CD4-positive, alpha-beta T cell treated with Interleukin-21 for 1 hour (primary cell): ENCODE data around the gene VCAM1.

Experiments used
- DNase-seq: peaks from one replicate; pipeline ENCODE4 v3.0.0-alpha.2; 2020

VCAM1 gene

DNA sequence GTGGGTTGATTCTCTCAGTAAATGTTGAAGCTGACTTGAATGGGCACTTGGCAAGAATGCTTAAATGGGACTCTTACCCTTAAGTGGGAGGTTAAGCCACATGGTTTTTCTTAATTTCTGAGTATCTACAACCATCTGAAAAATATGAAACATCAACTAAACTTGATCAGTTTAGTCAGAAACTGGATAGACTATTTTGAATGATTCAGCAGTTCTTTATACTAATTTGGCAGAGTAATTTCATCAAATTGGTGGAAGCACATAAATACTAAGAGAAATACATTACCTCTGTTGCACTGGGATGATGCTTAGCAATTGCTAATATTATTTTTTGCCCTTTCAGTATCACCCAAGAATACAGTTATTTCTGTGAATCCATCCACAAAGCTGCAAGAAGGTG lies 4.7 kb downstream of the VCAM1 start:
- no peak for DNase-seq

DNA sequence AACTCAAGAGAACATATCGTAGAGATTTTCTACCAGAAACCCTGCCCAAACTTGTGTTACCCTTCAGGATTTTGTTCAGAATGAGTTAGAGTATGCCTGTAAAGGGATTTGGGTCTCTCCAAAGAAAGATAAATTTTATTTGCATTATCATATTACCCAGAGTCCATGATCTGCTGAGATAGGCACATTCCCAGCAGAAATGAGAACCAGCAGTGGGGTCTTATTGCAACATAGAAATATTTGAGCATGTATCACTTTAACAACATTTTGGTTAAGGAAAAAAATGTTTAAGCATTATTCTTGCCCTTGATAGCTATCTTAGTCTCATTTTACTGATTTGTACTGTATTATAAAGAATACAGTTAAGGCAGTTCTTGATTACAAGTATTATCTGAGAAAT lies 10.6 kb downstream of the VCAM1 start:
- no peak for DNase-seq

DNA sequence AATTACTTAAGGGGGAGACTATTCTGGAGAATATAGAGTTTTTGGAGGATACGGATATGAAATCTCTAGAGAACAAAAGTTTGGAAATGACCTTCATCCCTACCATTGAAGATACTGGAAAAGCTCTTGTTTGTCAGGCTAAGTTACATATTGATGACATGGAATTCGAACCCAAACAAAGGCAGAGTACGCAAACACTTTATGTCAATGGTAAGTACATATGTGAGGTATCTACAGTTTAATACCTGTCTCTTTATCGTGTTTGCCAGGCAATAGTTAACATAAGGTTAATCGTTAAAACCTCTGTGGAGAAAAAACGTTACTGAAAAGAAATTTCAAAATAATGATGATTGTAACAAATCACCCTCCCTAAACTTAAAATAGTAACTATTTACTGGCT lies 11.8 kb downstream of the VCAM1 start:
- DNase-seq = no peak

DNA sequence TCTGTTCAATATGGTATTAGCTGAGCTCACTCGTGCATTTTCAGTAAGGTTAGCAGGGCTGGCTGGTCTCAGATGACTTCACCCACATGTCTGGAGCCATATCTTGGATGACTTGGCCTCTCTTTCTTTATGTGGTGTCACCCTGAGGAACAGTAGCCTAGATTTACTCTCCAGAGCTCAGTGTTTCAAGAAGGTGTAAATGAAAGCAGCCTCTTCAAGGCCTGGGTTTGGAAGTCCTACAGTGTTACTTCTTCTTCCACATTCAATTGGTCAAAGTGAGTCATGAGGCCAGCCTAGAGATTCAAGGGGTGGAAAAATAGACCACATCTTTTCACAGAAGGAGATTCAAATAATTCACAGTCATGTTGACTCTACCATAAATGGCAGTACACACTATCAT lies 12.2 kb downstream of the VCAM1 start:
- no peak for DNase-seq

DNA sequence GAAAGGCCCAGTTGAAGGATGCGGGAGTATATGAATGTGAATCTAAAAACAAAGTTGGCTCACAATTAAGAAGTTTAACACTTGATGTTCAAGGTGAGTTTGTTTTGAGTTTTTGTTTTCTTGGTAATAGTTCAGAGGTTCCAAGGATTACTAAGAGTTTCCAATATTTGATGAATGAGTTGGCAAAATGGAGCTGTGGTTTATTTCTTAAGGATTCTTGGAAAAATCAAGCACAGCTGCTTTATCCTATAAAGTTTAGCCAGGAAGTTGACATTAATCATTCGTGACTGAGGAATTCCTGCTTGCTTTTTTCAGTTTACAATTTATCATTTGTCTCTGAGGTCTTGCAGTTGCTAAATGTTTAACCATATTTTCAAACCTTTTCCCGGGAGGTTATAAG lies 15.1 kb downstream of the VCAM1 start:
- no peak for DNase-seq

DNA sequence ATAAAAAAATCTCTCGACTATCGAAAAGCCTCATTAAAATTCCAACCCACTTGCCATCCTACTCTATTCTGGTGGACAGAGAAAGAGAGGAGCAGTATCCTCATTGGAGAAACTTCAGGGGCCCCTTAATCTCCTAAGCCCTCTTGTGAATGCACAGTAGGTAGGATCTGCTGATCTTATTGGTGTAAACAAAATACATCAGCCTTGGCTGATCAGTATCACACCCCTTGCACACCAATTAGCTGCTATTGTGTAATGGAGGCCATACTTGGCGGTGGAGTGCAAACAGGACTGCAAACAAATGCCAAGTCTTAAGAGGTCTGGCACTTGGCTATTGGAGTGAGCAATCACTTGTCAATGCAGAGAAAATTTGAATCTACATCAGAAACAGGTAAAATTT lies 15.7 kb downstream of the VCAM1 start:
- no peak for DNase-seq

DNA sequence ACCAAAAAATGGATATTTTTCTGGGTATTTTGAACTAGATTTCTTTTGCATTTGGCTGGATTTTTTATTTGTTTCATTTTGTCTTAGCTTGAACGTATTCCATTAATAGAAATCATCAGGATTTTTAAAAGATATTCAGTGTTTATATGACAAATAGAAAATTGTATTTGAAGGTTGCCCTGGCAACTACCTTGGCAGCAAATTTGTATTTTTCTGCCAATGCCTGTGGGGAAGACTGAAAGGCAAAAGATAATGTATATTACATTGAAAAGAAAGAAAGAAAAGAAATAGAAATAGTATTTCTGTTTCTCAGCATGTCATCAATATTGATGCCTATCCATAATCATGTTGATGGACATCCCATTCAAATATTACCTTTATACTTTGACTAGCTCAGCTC lies 16.8 kb downstream of the VCAM1 start:
- no peak for DNase-seq

DNA sequence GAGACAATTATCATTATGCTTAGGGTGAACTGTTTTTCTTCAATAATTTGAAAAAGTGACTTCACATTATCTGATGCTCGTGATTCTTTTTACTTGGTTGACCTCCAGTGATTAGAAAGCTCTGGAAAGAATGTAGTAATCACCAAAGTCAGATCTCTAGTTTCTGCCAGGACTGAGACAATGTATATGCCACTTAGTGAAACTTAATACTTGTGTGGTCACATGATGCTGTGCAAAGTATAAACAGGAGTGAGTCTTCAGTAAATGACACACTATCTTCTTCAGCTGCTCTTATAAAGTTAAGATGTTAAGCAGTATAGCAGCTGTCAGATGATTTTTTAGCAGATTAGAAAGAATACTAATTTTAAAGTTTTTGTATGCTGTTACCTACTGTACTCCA lies 17.2 kb downstream of the VCAM1 start:
- no peak for DNase-seq

DNA sequence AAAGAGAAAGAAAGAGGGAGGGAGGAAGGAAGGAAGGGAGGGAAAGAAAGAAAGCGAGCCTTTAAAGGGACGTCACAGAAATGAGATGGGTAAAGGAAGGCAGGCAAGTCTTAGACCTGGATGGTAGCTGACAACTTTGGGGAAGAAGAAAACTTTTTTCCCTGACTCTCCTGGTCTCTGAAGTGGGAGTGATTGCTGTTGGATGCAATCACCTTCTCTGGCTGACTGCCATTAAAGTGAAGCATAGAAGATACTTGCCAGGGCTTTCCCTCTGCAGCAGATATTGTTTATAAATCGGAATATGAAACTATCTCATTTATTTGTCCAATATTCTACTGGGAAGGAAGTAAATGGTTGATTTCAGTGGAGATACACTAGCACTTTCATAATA lies 27.0 kb downstream of the VCAM1 start:
- DNase-seq = no peak

DNA sequence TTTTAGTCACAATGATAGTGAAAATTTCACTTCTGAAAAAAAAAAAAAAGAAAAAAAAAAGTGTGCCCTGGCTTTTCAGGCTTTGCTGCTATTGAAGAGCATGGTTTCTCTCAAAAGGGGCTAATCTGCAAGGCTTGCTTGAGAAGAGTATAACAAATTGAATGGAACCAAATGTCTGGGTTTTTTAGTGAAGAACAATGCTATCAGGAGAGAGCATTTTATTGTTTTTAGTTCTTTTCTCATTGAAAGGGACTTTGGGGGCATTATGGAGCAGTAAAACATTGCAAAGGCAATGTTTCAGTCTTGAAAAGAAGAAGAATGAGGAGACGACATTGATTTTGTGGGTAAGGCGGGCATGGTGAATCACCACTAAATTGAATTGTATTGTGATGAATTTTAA lies 28.2 kb downstream of the VCAM1 start:
- DNase-seq = no peak

DNA sequence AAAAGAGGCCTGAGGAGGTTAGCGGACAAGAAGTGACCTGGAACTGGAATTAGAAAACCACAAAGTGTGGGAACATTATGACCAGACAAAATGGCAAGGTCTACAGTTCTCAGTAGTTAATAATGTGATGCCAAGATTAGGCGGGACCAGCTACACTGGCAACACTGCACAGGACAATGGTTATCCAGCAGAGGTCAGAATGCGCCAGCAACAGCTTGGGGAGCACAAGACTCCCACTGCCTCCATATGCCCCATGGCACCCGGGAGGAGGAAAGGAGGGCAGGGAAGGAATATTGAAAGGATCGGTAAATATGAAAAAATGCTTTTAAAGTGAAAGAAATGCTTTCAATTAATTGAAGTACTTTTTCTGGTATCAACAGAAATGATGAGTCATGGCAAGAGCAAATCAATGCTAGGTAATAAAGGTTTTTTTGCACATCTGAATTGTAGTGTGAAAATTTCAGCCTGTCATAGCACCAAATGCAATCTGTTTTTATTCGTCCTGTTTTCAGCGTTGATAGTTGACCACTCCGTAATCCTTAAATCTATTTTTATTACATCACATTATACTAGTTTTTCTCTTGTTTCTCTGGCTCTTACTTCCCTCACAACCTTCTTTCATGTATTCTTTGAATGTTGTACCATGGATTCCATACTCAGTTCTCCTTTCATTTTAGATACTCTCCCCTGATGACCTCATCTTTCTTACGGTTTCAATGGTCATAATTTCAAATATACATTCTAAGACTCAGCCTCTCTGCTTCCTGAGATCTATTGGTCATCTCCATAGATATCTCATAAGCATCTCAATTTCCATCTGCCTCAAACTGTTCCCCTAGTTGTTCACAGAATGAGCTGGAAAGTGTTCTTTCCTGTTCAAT lies 30.7 kb downstream of the VCAM1 start:
- DNase-seq = no peak

DNA sequence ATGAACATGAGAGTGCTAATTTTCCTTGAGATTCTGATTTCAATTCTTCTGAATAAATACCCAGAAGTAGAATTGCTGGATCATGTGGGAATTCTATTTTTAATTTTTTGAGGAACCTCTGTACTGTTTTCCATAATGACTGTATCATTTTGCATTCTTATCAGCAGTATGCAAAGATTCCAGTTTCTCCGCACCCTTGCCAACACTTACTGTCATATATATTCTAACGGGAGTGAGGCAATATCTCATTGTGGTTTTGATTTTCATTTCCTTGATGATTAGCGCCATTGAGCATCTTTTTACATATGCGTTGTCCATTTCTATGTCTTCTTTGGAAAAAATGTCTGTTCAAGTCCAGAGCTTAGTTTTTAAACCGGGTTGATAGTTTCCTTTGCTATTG lies 33.2 kb downstream of the VCAM1 start:
- DNase-seq = no peak

DNA sequence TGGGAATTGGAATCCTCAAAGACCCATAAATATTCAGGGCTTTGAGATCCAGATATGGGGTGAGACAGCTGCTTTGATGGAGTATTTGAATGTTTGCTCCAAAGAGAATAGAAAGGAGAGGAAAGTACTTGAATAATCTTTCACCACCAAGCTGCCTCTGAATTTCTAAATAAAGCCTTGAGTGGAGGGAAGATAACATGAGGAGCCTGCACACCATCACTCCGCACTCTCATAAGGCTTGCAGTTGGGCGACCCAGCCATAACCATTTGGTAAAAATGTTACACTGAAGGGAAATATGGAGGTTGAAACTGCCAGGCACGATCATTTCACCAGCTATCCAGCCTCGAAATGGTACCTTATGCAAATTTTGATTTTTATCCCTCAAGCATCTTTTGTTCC lies 38.4 kb downstream of the VCAM1 start:
- no peak for DNase-seq

DNA sequence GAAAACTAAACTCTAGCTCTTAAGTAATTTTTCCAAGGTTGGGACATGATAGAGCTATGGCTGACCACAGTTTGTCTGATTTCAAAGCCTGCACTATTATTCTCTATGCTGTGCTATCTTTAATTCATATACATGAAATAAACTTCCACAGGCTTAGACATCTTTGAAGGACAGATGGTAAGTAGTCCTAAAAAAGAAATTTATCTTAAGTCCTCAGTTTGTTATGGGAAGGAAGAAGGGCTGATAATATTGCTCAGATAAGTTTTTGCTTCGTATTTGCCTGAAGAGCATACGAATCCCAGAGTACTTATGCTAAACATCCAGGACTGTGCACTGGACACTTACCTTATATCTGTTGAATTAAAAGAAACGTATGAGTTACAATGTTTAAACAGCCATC lies 39.6 kb downstream of the VCAM1 start:
- DNase-seq = no peak

DNA sequence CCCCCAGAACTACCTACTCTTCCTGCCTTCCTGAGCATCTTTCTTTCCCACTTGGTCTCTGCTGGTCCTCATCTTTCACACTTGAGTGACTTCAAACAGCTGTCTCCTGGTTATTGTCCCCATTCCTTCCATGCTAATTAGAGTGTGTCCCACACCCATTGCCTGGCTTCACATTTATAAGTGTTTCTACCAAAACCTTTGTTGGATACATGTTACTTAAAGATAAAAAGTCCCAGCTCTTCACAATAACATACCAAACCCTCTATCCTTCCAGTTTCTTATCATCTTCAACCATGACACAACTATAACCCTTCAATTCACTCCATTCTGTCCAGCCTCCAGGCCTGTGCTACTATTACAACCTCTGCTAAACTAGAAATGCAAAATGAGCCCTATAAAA lies 41.0 kb downstream of the VCAM1 start:
- no peak for DNase-seq

DNA sequence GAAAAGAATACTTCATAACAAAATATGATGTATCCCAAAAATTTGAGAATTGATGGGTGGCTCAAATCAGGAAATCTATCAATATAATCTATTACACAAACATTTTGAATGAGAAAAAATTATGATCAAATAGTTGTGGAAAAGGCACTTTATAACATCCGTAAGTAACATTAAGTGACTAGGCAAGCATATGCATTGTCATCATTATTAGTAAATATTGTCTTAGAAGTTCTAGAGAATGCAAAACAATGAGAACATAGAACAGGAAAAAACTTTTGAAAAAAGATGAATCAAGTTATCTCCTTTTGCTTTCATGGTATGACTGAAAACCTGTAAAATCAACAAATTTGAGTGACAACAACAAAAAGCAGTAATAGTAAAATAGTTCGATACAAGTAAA lies 42.9 kb downstream of the VCAM1 start:
- no peak for DNase-seq

DNA sequence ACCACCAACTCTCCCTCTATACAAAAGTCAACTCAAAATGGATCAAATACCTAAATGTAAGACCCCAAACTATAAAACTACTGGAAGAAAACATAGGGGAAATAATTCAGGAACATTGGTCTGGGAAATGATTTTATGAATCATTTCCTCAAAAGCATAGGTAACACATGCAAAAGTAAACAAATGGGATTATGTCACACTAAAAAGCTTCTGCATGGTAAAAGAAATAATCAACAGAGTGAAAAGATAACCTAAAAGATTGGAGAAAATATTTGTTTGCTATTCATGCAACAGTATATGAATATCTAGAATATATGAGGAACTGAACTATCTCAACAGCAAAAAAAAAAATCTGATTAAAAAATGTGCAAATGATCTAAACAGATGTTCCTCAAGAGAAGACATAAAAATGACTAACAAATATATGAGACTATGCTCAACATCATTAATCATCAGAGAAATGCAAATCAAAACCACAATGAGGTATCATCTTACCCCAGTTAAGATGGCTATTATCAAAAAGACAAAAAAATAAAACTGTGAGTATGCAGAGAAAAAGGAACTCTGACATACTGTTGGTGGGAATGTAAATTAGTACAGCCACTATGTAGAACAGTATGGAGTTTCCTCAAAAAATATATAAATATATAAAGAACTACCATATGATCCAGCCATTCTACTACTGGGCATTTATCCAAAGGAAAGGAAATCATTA lies 47.8 kb downstream of the VCAM1 start:
- no peak for DNase-seq

DNA sequence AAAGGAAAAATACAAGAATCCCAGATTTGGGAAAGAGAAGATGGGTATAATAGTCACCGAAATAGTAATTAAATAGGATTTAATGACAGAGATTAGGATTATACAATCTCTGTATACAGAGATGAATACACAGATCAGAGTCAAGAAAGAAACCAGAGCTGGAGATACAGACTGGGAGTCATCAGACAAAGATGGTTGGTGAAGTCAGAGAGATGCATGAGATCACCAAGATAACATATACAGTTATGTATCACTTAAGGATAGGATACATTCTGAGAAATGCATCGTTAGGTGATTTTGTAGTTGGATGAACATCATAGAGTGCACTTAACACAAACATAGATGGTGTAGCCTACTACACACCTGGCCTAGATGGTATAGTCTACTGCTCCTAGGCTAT lies 49.8 kb downstream of the VCAM1 start:
- no peak for DNase-seq

DNA sequence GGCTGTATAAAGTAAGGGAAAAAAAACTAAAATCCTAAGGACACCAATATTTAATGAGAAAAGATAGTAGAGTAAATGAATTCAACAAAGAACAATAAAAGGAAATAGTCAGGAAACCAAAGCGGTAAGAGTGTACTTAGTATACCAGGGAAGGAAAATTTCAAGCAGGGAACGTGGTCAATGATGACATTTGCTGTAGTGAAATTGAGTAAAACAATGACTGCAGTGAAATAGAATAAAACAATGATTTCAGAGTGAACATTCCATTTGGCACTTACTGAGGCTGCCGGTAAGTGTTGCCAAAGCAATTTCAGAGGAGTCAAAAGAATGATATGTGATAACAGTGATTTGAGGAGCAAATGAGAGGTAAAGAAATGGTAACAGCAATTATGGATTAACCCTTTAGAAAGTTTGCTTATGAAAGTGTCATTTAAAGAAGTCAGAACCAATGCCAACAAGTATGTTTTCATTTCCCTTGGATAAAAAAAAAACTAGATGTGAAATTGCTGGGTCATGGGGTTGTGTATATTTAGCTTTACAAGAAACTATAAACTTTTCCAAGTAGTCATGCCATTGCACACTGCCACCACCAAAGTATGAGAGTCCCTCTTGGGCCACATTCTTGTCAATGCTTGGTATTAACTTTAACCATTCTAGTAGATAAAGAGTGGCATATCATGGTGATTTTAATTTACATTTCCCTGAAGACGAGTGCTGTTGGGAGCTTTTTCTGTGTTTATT lies 50.5 kb downstream of the VCAM1 start:
- no peak for DNase-seq

DNA sequence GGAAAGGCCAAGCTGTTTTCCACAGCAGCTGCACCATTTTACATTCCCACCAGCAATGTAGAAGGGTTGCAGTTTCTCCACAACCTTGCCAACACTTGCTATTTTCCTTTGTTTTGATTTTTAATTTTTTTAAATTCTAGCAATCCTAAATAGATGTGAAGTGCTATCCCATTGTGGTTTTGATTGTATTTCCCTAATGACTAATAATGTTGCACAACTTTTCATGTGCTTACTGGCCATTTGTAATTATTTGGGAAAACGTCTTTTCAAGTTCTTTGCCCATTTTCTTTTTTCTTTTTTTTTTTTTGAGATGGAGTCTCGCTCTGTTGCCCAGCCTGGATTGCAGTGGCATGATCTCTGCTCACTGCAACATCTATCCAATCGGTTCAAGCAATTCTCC lies 53.9 kb downstream of the VCAM1 start:
- no peak for DNase-seq

DNA sequence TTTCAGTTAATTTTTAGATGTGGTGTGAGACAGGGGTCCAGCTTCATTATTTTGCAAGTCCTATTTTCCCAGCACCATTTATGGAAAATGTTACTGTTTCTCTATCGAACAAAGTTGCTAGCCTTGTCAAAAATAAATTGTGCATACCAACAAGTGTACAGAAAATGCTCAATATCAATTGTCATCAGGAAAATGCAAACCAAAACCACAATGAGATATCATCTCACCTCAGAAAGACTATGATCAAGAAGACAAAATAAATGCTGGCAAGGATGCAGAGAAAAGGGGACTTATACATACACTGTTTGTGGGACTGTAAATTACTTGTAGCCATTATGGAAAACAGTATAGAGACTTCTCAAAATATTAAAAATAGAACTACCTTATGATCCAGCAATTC lies 54.8 kb downstream of the VCAM1 start:
- DNase-seq = no peak

DNA sequence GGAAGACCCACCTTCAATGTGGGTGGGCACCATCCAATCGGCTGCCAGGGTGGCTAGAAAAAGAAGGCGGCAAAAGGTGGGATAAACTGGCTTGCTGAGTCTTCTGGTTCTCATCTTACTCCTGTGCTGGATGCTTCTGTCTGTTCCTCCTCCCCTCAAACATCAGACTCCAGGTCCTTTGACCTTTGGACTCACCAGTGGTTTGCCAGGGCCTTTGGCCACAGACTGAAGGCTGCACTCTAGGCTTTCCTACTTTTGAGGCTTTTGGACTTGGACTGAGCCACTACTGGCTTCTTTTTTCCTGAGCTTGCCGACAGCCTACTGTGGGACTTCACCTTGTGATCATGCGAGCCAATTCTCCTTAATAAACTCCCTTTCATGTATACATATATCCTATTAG lies 55.9 kb downstream of the VCAM1 start:
- no peak for DNase-seq

DNA sequence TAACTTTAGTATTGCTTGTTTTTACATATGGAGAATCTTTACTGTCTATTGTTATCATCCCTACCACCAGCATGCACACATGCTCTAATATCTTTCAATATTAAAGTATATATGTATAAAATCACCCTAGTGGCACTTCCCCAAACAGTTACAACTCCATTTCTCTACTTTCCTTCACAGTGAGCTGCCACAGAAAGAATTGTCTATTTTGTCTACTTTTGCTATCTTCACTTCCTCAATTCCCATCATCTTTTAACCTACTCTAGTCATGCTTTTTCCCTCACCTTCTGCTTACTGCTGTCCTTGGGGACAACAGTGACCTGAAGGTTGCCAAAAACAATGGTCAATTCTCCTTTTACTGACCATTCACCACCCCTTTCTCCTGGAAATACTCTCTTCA lies 59.2 kb downstream of the VCAM1 start:
- DNase-seq = no peak

DNA sequence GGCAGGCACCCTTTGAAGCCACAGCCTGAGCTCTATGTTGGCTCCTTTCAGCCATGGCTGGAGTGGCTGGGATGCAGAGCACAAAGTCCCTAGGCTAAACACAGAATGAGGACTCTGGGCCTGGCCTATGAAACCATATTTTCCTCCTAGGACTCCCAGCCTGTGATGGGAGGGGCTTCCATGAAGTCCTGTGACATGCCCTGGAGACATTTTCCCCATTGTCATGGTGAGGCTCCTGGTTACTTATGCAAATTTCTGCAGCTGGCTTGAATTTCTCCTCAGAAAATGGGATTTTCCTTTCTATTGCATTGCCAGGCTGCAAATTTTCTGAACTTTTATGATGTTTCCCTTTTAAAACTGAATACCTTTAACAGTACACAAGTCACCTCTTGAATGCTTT lies 61.3 kb downstream of the VCAM1 start:
- no peak for DNase-seq
